Right lobe of liver (tissue), 4 donors: ENCODE data around the gene ZRANB3.

Source experiments
- CTCF ChIP-seq, 4 donors: fragments of 200-600 bp in 3 of 4; fragments of 450-650 bp in 1 of 4; IDR thresholded peaks; one replicate each; pipeline versions ENCODE4 v1.5.1 to v1.8.0; 2016 to 2022; ENCODE audit warnings: antibody characterized with exemption in 4 of 4, mild to moderate bottlenecking in 2 of 4
- POLR2A ChIP-seq: fragments of 450-650 bp; IDR thresholded peaks from one replicate; pipeline ENCODE4 v1.6.1; 2017; ENCODE audit warnings: antibody characterized with exemption, mild to moderate bottlenecking
- donor health status: DM: no; HTN: no; CAD: no.
- donor health status: DM: no; HTN: no; CAD: no.
- donor health status: DM: no; HTN: yes; CAD: no.

DNA sequence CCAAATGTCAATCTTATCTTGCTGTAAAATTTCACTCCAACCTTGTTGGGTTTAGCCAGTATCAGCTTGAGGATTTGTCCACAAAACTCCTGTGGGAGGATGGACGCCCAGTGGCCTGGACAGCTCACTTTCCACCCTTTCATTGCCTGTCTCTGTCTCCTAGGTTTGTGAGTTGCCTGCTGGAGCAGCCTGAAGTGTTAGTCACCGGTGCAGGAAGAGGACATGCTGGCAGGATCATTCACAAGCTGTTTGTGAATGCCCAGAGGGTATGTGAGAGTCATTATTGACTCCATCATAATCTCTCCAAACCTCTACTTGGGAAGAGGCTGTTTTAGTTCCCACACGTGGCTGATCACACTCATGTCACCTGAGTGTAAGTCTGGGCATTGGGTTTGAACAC is 366.6 kb downstream of the ZRANB3 start:
- TF ChIP-seq POLR2A, result no peak
- TF ChIP-seq CTCF (IDR thresholded peaks at IDR 0.05), result no peak
